GM18511 (cell line): ENCODE results near the gene ZMPSTE24.

ENCODE experiments used
- ATAC-seq: cut with Tn5 transposase; IDR thresholded peaks from one replicate; pipeline ENCODE4 v1.9.1; 2021; ENCODE audit warnings: mild to moderate bottlenecking, moderate library complexity; ENCODE audit not compliant: unreplicated experiment

The ZMPSTE24 gene

GRCh38 chr1:40257313-40257687, 736 bp upstream of the ZMPSTE24 start:
- ATAC-seq: peak; percentile 4

- ATAC-seq: no peak
Observed at GRCh38 chr1:40258445-40258769, 371 bp downstream of the ZMPSTE24 start.

- no peak for ATAC-seq
Observed at GRCh38 chr1:40264354-40264781, 6.3 kb downstream of the ZMPSTE24 start.

- ATAC-seq: no peak
Observed at GRCh38 chr1:40265298-40265697, 7.3 kb downstream of the ZMPSTE24 start.

- no peak for ATAC-seq
Observed at GRCh38 chr1:40265919-40266318, 7.9 kb downstream of the ZMPSTE24 start.

- ATAC-seq: no peak
Observed at GRCh38 chr1:40266786-40267535, 8.9 kb downstream of the ZMPSTE24 start.

- no peak for ATAC-seq
Observed at GRCh38 chr1:40267767-40268187, 9.7 kb downstream of the ZMPSTE24 start.

- no peak for ATAC-seq
Observed at GRCh38 chr1:40268211-40268610, 10.2 kb downstream of the ZMPSTE24 start.

- no peak for ATAC-seq
Observed at GRCh38 chr1:40270152-40270834, 12.3 kb downstream of the ZMPSTE24 start.

- no peak for ATAC-seq
Observed at GRCh38 chr1:40272653-40273213, 14.7 kb downstream of the ZMPSTE24 start.

- no peak for ATAC-seq
Observed at GRCh38 chr1:40273547-40274166, 15.6 kb downstream of the ZMPSTE24 start.

GRCh38 chr1:40274331-40274730, 16.3 kb downstream of the ZMPSTE24 start:
- no peak for ATAC-seq

- ATAC-seq: no peak
Observed at GRCh38 chr1:40276122-40276521, 18.1 kb downstream of the ZMPSTE24 start.

- ATAC-seq: no peak
Observed at GRCh38 chr1:40281853-40282252, 23.8 kb downstream of the ZMPSTE24 start.

- no peak for ATAC-seq
Observed at GRCh38 chr1:40291293-40291692, 33.3 kb downstream of the ZMPSTE24 start.

GRCh38 chr1:40299366-40300248, 41.6 kb downstream of the ZMPSTE24 start:
- no peak for ATAC-seq

- no peak for ATAC-seq
Observed at GRCh38 chr1:40300249-40300567, 42.2 kb downstream of the ZMPSTE24 start.

- ATAC-seq: no peak
Observed at GRCh38 chr1:40300651-40301050, 42.6 kb downstream of the ZMPSTE24 start.

- ATAC-seq: no peak
Observed at GRCh38 chr1:40301066-40301465, 43.0 kb downstream of the ZMPSTE24 start.

GRCh38 chr1:40301541-40302299, 43.7 kb downstream of the ZMPSTE24 start:
- ATAC-seq: no peak
